ENCODE results near the gene MOGAT1. TPM values are rescaled to one million over a fixed set of nuclear protein-coding genes. Genes with fewer than 3 reads are reported as not detected.
A peak's percentile ranks its signal among the peaks of the same experiment; 100 is the strongest.

The MOGAT1 gene
- total RNA-seq, 4 donors from 2014 or later = not detected

GRCh38 chr2:222728621-222729020, 57.2 kb downstream of the MOGAT1 start:
- Histone ChIP-seq H3K36me3 (no peaks in the 10 kb centered on the region), H3K27me3 (no peaks in the 10 kb centered on the region), H3K4me3 (no peak overlapping the region), H3K27ac (no peak overlapping the region), H3K9me3 (no peaks in the 10 kb centered on the region), H3K4me1 (peaks cover 1% of the 10 kb centered on the region)
- DNase-seq (ENCODE audit: low spot score in 2 of 2) = no peak
- 86% methylated on average over 3 of the region's 3 CpGs for WGBS
- TF ChIP-seq POLR2A (IDR thresholded peaks at IDR 0.05) (no peak), EP300 (IDR thresholded peaks at IDR 0.05) (no peak), CTCF (IDR thresholded peaks at IDR 0.05) (no peak), POLR2AphosphoS5 (IDR thresholded peaks at IDR 0.05) (no peak)

DNA sequence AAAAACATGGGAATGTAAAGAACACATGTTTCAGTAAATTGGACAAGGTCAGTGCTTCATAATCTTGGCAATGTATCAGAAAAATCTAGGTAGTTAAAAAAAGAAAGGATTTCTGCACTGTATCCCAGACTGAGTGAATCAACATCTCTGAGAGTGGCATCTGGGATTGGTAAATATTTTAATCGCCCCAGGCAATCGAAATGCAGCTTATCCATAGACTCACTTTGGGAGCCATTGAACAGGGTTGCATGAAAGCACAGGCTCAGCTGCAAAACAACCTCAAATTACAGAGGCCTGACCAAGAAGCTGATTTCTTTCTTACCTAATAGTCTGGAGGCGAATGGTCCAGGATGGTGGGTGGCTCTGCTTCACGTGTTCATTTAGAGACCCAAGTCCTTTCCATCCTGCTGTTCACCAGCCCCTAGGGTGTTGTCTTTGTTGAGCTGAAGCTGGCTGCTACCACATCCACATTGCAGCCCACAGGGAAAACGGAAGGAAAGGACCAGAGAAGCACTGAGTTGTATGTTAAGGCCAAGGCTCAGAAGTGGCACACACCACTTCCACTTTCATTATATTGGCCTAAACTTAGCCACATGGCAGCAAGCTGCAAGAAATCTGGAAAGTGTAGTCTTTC, 59.0 kb downstream of the MOGAT1 start:
- no peak for DNase-seq (ENCODE audit: low spot score in 2 of 2)
- peaks cover 6% of the 10 kb centered on the region for H3K4me1 ChIP-seq
- no peak overlapping the region for H3K4me3 ChIP-seq
- TF ChIP-seq POLR2AphosphoS5 (IDR thresholded peaks at IDR 0.05) (no peak), EP300 (IDR thresholded peaks at IDR 0.05) (no peak)
- H3K27me3 ChIP-seq = no peaks in the 10 kb centered on the region
- H3K36me3 ChIP-seq = no peaks in the 10 kb centered on the region
- WGBS = 51% methylated on average over 5 of the region's 5 CpGs
- no peak overlapping the region for H3K27ac ChIP-seq
- H3K9me3 ChIP-seq = no peaks in the 10 kb centered on the region

DNA sequence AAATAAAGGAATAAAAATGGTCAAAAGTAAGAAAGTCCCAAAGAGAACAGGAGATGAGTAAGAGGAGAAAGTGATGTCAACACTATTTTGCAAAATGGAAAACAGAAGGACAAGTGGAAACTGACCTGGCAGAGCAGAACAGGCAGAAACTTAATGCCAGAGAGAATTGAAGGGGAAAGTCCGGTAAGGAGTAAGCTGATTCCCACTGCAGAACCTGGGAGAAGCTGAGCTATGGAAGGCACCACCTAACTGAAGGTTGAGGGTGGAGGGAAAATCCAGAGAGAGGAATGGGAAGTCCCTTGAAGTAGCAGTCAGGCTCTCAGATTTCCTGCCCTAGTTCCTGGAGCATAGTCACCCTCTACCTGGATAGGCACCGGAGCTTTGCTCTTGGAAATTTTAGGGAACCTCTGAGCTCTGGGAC, 59.8 kb downstream of the MOGAT1 start:
- no peak for TF ChIP-seq POLR2A (IDR thresholded peaks at IDR 0.05)
- TF ChIP-seq POLR2AphosphoS5 (IDR thresholded peaks at IDR 0.05) = no peak
- no peak for TF ChIP-seq EP300 (IDR thresholded peaks at IDR 0.05)
- no peak for TF ChIP-seq CTCF (IDR thresholded peaks at IDR 0.05)
- H3K36me3 ChIP-seq = no peaks in the 10 kb centered on the region
- H3K4me1 ChIP-seq = peaks cover 6% of the 10 kb centered on the region
- no peak for DNase-seq (ENCODE audit: low spot score in 2 of 2)
- WGBS = 63% methylated on average over 2 of the region's 2 CpGs
- no peaks in the 10 kb centered on the region for H3K27me3 ChIP-seq
- H3K27ac ChIP-seq = no peak overlapping the region
- no peak overlapping the region for H3K4me3 ChIP-seq
- H3K9me3 ChIP-seq = no peaks in the 10 kb centered on the region

- H3K9me3 ChIP-seq = no peaks in the 10 kb centered on the region
- H3K36me3 ChIP-seq = no peaks in the 10 kb centered on the region
- peaks cover 6% of the 10 kb centered on the region for H3K4me1 ChIP-seq
- no peak for TF ChIP-seq CTCF (IDR thresholded peaks at IDR 0.05)
- no peak for TF ChIP-seq POLR2AphosphoS5 (IDR thresholded peaks at IDR 0.05)
- no peak for TF ChIP-seq POLR2A (IDR thresholded peaks at IDR 0.05)
- no peak for TF ChIP-seq EP300 (IDR thresholded peaks at IDR 0.05)
- no peak overlapping the region for H3K27ac ChIP-seq
- no peaks in the 10 kb centered on the region for H3K27me3 ChIP-seq
- H3K4me3 ChIP-seq = no peak overlapping the region
- WGBS = 68% methylated on average over 4 of the region's 4 CpGs
- no peak for DNase-seq (ENCODE audit: low spot score in 2 of 2)
These were observed 61.2 kb downstream of the MOGAT1 start for GRCh38 chr2:222732489-222733178.

DNA sequence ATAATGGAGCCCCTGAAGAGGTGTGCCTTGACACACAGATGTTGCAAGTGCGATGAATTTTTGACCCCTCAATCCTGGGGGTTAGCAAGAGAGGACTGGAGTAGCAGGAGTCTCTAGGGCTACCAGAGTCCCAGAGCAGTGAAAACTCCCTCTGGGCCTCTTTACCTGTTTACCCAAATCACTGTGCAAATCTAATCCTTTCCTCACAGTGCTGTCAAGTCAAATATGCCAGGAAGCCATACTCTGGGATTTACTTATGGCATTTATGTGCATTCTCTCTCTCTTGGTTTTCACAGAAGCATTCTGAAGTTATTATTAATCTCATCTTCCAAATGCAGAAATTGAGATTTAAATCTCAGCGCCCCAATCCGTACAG, 62.0 kb downstream of the MOGAT1 start:
- DNase-seq (ENCODE audit: low spot score in 2 of 2) = no peak
- TF ChIP-seq EP300 (IDR thresholded peaks at IDR 0.05) = no peak
- TF ChIP-seq POLR2A (IDR thresholded peaks at IDR 0.05) = no peak
- WGBS = 86% methylated on average over 3 of the region's 3 CpGs
- H3K27ac ChIP-seq = no peak overlapping the region
- H3K4me1 ChIP-seq = peaks cover 6% of the 10 kb centered on the region
- no peak overlapping the region for H3K4me3 ChIP-seq
- H3K36me3 ChIP-seq = no peaks in the 10 kb centered on the region
- no peaks in the 10 kb centered on the region for H3K27me3 ChIP-seq
- no peaks in the 10 kb centered on the region for H3K9me3 ChIP-seq

GRCh38 chr2:222733846-222734702, 62.6 kb downstream of the MOGAT1 start:
- no peaks in the 10 kb centered on the region for H3K9me3 ChIP-seq
- H3K27ac ChIP-seq = peak overlapping the region; percentile 53
- no peak overlapping the region for H3K4me3 ChIP-seq
- TF ChIP-seq POLR2AphosphoS5 (IDR thresholded peaks at IDR 0.05) (no peak), EP300 (IDR thresholded peaks at IDR 0.05) (no peak), CTCF (IDR thresholded peaks at IDR 0.05) (no peak), POLR2A (IDR thresholded peaks at IDR 0.05) (no peak)
- peaks cover 6% of the 10 kb centered on the region for H3K4me1 ChIP-seq
- H3K27me3 ChIP-seq = no peaks in the 10 kb centered on the region
- no peaks in the 10 kb centered on the region for H3K36me3 ChIP-seq
- peak; percentile 65 to 83 for DNase-seq (ENCODE audit: low spot score in 2 of 2)
- WGBS = 55% methylated on average over 10 of the region's 10 CpGs
